NB4 (cell line): ENCODE results near the gene YPEL5.
"Not testable (repeated sequence)": the region's sequence is repeated elsewhere in the genome, so short reads cannot be mapped to it uniquely, and the experiment has no call there.

Experiments used
- DNase-seq: peaks from one replicate; pipeline ENCODE4 v3.0.0; 2010; ENCODE audit warnings: low read depth
- H3K4me3 ChIP-seq: one replicate; pipeline ENCODE4 v1.5.1; 2011; ENCODE audit warnings: mild to moderate bottlenecking, low read depth, low read length, moderate library complexity
- CTCF ChIP-seq: IDR thresholded peaks from one replicate; pipeline ENCODE4 v1.5.1; 2012; ENCODE audit warnings: low read depth, low read length
- MAX ChIP-seq: IDR thresholded peaks from 2 replicates; pipeline ENCODE4 v1.6.1; 2011; ENCODE audit warnings: low read depth, low read length
- MYC ChIP-seq: IDR thresholded peaks from 2 replicates; pipeline ENCODE4 v1.6.1; 2011; ENCODE audit warnings: low read depth, low read length
- POLR2A ChIP-seq: IDR thresholded peaks from 2 replicates; pipeline ENCODE4 v1.6.1; 2011; ENCODE audit warnings: mild to moderate bottlenecking; ENCODE audit not compliant: insufficient read length; ENCODE audit errors: extremely low read depth

YPEL5 gene

GRCh38 chr2:30146337-30147195 lies at the start of gene YPEL5:
TSS of gene YPEL5 (plus strand) at chr2:30147007. CDS start at chr2:30156652, 9,645 bp downstream.
- peak; percentile 99 for DNase-seq
- TF ChIP-seq POLR2A: no peak
- TF ChIP-seq MYC: peak; percentile 63
- TF ChIP-seq CTCF: no peak
- TF ChIP-seq MAX: peak; percentile 96
- peak within 1 kb of the TSS; percentile 66 for H3K4me3 ChIP-seq

GRCh38 chr2:30098266-30099005 lies 48.4 kb upstream of the YPEL5 start:
- DNase-seq: no peak
- H3K4me3 ChIP-seq: no peak overlapping the region
- TF ChIP-seq CTCF (no peak), MAX (no peak), POLR2A (no peak), MYC (no peak)

- H3K4me3 ChIP-seq, DNase-seq: not testable (repeated sequence)
Observed at GRCh38 chr2:30099366-30099765, 47.4 kb upstream of the YPEL5 start.

GRCh38 chr2:30100691-30101090 lies 46.1 kb upstream of the YPEL5 start:
- not testable (repeated sequence) for DNase-seq, H3K4me3 ChIP-seq

GRCh38 chr2:30104307-30104706 lies 42.5 kb upstream of the YPEL5 start:
- no peak for TF ChIP-seq MAX
- TF ChIP-seq MYC: no peak
- no peak for TF ChIP-seq POLR2A
- no peak for TF ChIP-seq CTCF
- no peak for DNase-seq
- no peak overlapping the region for H3K4me3 ChIP-seq

GRCh38 chr2:30105556-30105955 lies 41.3 kb upstream of the YPEL5 start:
- TF ChIP-seq MYC: no peak
- no peak for TF ChIP-seq MAX
- TF ChIP-seq POLR2A: no peak
- no peak for TF ChIP-seq CTCF
- H3K4me3 ChIP-seq: no peak overlapping the region
- DNase-seq: no peak
